ENCODE results near the gene IQGAP1. TPM values are rescaled to one million over a fixed set of nuclear protein-coding genes. Genes with fewer than 3 reads are reported as not detected.

The IQGAP1 gene
- total RNA-seq, 1 donor, result 297 TPM

- H3K4me3 ChIP-seq (ENCODE audit: low read depth, low read length), result no peak overlapping the region
- DNase-seq (ENCODE audit: low read depth), result no peak
- TF ChIP-seq CTCF (IDR thresholded peaks at IDR 0.05; ENCODE audit: insufficient read depth, low read depth, low read length), result no peak
Observed at GRCh38 chr15:90478846-90479481, 90.9 kb downstream of the IQGAP1 start.

GRCh38 chr15:90479656-90480055 lies 91.6 kb downstream of the IQGAP1 start:
- H3K4me3 ChIP-seq (ENCODE audit: low read depth, low read length), result no peak overlapping the region
- TF ChIP-seq CTCF (IDR thresholded peaks at IDR 0.05; ENCODE audit: insufficient read depth, low read depth, low read length), result no peak
- peak; percentile 31 for DNase-seq (ENCODE audit: low read depth)

GRCh38 chr15:90481023-90481422 lies 93.0 kb downstream of the IQGAP1 start:
- TF ChIP-seq CTCF (IDR thresholded peaks at IDR 0.05; ENCODE audit: insufficient read depth, low read depth, low read length), result no peak
- no peak overlapping the region for H3K4me3 ChIP-seq (ENCODE audit: low read depth, low read length)
- DNase-seq (ENCODE audit: low read depth), result no peak

- H3K4me3 ChIP-seq (ENCODE audit: low read depth, low read length), result no peak overlapping the region
- peak; percentile 66 for DNase-seq (ENCODE audit: low read depth)
- TF ChIP-seq CTCF (IDR thresholded peaks at IDR 0.05; ENCODE audit: insufficient read depth, low read depth, low read length), result peak; percentile 82
Observed at GRCh38 chr15:90482124-90483011, 94.3 kb downstream of the IQGAP1 start.

- no peak for TF ChIP-seq CTCF (IDR thresholded peaks at IDR 0.05; ENCODE audit: insufficient read depth, low read depth, low read length)
- H3K4me3 ChIP-seq (ENCODE audit: low read depth, low read length), result no peak overlapping the region
- DNase-seq (ENCODE audit: low read depth), result no peak
Observed at GRCh38 chr15:90483012-90483307, 94.9 kb downstream of the IQGAP1 start.

- DNase-seq (ENCODE audit: low read depth), result no peak
- H3K4me3 ChIP-seq (ENCODE audit: low read depth, low read length), result no peak overlapping the region
- no peak for TF ChIP-seq CTCF (IDR thresholded peaks at IDR 0.05; ENCODE audit: insufficient read depth, low read depth, low read length)
Observed at GRCh38 chr15:90483637-90484036, 95.6 kb downstream of the IQGAP1 start.
